ENCODE data around the gene BABAM1.

The BABAM1 gene

DNA sequence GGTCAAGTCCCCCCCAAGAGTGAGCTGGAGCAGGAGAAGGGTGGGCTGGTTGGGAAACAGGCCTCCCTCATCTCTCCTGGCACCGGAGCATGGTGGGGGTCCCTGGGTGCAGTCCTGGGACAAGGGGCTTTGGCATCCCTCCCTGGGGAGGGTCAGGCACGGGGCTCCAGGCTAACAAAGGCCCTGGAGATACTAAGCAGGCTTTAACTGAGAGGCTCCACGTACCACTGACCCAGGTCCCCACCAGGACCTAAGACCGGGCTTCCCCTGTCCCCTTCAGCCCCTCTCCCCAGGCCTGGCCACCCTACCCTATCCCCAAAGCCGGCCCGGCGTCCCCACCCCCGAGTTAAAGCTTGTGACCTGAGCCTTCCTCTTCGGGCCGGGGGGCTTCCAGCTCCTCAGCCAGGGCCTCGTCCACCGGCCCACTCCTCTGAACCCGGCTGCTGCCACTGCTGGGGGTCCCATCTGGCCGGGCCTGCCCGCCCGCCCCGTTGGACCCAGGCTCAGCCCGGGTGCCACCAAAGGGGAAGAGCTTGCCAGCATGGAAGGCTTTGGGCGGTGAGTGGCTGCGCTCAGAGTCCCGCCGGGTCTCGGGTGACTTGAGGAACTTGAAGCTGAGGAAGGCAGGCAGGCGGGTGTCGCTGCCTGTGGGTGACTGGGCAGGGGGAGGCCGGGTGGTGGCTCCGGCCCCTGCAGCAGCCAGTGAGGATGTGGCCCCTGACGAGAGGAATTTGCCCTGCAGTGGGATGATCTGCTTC, 57.3 kb downstream of the BABAM1 start:
- DNase-seq: no peak

DNA sequence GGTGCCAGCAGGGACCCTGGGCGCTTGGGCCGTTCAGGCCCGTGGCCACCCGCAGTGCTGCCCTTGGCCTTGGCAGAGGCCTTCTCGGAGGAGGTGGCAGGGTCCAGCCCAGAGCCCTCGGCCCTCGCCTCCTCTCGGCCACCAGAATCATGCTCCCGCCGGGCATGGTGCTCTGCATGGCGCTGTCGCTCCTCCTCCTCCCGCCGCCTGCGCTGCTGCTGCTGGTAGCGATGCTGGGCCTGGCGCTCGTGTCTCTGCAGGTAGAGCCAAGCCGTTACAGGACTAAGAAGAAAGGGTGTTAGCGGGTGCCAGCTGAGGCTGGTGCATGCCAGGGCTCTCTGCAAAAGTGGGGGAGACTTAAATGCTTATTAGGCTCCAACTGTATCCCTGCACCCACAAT, 57.9 kb downstream of the BABAM1 start:
- DNase-seq: no peak

DNA sequence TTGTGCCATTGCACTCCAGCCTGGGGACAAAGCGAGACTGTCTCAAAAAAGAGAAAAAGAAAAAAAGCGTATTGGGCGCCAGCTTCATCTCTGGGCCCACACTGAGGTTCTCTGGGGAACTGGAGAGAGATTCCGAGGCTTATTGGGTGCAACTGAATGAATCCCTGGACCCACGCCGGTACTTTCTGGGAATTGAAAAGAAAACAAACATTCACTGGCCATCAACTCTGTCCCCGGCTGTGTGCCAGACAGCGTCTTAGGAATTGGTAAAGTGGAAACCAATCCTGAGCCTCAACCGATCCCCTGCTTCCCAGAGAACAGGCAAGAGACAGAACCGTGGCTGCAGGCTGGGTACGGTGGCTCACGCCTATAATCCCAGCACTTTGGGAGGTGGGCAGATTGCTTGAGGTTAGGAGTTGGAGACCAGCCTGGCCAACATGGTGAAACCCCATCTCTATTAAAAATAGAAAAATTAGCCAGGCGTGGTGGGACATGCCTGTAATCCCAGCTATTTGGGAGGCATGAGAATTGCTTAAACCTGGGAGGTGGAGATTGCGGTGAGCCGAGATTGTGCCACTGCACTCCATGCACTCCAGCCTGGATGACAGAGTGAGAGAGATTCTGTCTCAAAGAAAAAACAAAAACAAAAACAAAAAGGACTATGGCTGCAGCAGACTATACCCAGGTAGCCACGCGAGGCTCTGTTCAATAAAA, 58.8 kb downstream of the BABAM1 start:
- DNase-seq: no peak

DNA sequence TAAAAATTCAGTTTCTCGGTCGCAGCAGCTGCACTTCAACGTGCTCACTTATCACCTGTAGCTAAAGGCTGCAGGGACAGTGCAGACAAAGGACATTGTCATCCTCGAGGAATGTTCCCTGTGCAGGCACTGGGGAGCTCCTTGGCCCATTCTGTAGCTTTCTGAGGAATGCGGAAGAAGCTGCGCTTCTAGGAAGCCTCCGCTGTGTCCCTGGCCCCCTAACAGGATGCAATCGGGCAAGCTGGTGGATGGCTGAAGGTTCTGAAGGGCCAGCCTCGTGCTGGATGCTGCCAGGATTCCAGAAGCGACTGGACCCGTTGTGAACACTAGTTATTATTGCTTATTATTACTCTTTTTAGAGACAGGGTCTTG, 59.3 kb downstream of the BABAM1 start:
- DNase-seq: no peak

DNA sequence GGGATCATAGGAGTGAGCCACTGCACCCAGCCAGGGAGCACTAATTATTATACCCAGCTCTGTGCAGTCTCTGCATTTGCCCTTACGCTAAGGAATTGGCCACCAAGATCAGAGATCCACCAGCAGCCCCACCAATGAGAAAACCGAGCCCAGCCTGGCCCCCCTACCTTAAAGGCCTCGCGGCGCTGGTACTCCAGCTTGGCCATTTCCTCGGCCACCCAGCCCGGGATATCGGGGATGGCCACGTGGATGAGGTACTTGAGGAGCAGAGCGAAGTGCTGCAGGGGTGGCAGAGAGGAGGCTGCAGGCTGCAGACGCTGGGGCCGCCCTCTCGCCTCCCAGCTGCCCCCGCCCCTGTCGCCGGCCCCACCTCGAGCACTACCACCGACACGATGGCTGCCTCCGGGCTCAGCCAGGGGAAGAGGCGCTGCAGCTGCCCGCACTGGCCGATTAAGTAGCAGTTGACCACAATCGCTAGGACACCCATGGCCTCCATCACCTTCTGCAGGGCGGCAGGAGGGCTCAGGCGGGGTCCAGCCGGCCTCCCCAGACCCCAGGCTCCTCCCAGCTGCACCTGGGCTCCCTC, 59.9 kb downstream of the BABAM1 start:
- DNase-seq: no peak

DNA sequence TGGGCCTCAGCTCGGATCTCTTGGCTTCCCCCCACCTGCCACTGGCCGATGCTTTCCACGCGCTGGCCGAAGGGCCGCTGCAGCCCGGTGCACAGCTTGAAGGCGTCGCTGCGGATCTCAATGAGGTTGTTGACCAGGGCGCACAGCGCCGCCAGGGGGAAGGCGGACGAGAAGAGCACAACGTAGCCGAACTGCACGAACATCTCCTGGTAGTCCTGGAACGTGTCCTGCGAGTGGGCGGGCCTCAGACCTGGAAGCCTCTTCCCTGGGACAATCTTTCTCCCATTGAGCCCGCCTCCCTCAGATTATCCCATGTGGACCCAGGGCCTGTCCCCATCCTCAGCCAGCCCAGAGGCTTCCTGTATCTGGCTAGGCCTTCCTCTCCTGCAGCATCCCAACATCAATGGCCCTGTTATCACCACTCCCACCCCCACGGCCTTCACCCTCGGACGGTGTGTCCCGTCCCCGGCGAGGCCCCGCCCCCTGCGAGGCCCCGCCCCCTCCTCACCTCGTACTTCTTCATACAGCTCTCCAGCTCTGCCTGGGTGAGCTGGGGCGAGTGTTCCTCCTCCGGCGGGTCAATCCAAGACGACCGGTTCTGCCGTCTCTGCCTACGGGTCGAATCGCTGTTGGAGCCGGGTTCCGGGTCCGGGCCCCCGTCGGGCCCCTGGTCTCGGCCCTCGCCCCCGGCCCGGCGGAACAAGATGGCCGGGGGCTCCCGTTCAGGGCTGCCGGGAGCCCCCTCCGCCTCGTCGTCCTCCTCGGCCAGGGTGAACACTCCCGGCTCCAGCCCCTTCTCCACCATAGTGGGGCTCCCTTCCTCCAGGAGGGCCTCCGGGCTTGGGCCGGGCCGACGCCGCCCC, 60.6 kb downstream of the BABAM1 start:
- peak; percentile 54 for DNase-seq
